GM12891 (cell line): Measurements from ENCODE around the gene PRKRIP1.
"Not testable (repeated sequence)": the region's sequence is repeated elsewhere in the genome, so short reads cannot be mapped to it uniquely, and the experiment has no call there.

Experiments
- DNase-seq: peaks from one replicate; pipeline ENCODE4 v3.0.0; 2011; ENCODE audit warnings: low spot score; ENCODE audit not compliant: insufficient read length
- FAIRE-seq: peaks from 2 replicates; lab custom pipeline; 2011; peaks lifted over from hg19 to GRCh38; lab: Jason Lieb, UNC
- PAX5 ChIP-seq: IDR thresholded peaks from 2 replicates; pipeline ENCODE4 v1.6.1; 2011; ENCODE audit warnings: low read length, moderate library complexity, mild to moderate bottlenecking; ENCODE audit not compliant: insufficient read depth, severe bottlenecking
- POLR2A ChIP-seq: IDR thresholded peaks from 2 replicates; pipeline ENCODE4 v1.6.1; 2011; ENCODE audit warnings: low read depth, low read length, control low read depth
- POLR2AphosphoS5 ChIP-seq: IDR thresholded peaks from 2 replicates; pipeline ENCODE4 v1.6.1; 2011; ENCODE audit warnings: low read depth, low read length, control low read depth
- POU2F2 ChIP-seq: IDR thresholded peaks from 2 replicates; pipeline ENCODE4 v1.6.1; 2011; ENCODE audit warnings: low read depth, mild to moderate bottlenecking, control low read depth, low read length, moderate library complexity
- SPI1 ChIP-seq: IDR thresholded peaks from 2 replicates; pipeline ENCODE4 v1.6.1; 2011; ENCODE audit warnings: low read depth, low read length, control low read depth
- TAF1 ChIP-seq: IDR thresholded peaks from 2 replicates; pipeline ENCODE4 v1.6.1; 2011; ENCODE audit warnings: low read depth, low read length, control low read depth

Gene PRKRIP1

GRCh38 chr7:102468478-102469350, 72.6 kb downstream of the PRKRIP1 start:
- DNase-seq (no peak), FAIRE-seq (no peak)
- TF ChIP-seq POLR2A (no peak), POLR2AphosphoS5 (no peak), POU2F2 (no peak), TAF1 (no peak), PAX5 (no peak), SPI1 (no peak)

GRCh38 chr7:102469351-102469971, 73.3 kb downstream of the PRKRIP1 start:
- no peak for TF ChIP-seq POLR2AphosphoS5
- no peak for TF ChIP-seq PAX5
- no peak for TF ChIP-seq POLR2A
- no peak for TF ChIP-seq POU2F2
- no peak for TF ChIP-seq TAF1
- DNase-seq: no peak
- no peak for FAIRE-seq

- DNase-seq (no peak), FAIRE-seq (no peak)
- TF ChIP-seq POLR2A (no peak; the same call in 1 of the 2 replicates), SPI1 (no peak), POU2F2 (no peak), PAX5 (no peak), POLR2AphosphoS5 (no peak)
These were observed 74.0 kb downstream of the PRKRIP1 start for GRCh38 chr7:102469972-102470825.

GRCh38 chr7:102471791-102472125, 75.6 kb downstream of the PRKRIP1 start:
- TF ChIP-seq POLR2AphosphoS5 (no peak), POU2F2 (peak; percentile 9; the same call in 1 of the 2 replicates), TAF1 (no peak)
- DNase-seq (no peak), FAIRE-seq (no peak)

- no peak for DNase-seq
- TF ChIP-seq POLR2AphosphoS5 (peak; percentile 16; the same call in 1 of the 2 replicates), SPI1 (no peak), POLR2A (0 out of 2 replicates have a peak, but pooled peaks have one; percentile 26), PAX5 (no peak), TAF1 (no peak), POU2F2 (0 out of 2 replicates have a peak, but pooled peaks have one; percentile 0)
These were observed 76.2 kb downstream of the PRKRIP1 start for GRCh38 chr7:102472126-102473041.

GRCh38 chr7:102473271-102473991, 77.3 kb downstream of the PRKRIP1 start:
- TF ChIP-seq POLR2AphosphoS5 (no peak), POU2F2 (no peak), PAX5 (no peak), POLR2A (no peak), TAF1 (no peak), SPI1 (no peak)
- FAIRE-seq (no peak), DNase-seq (no peak)

More at GRCh38 chr7:102472126-102473041, 76.2 kb downstream of the PRKRIP1 start:
- no peak for FAIRE-seq

- DNase-seq: not testable (repeated sequence)
These were observed 78.0 kb downstream of the PRKRIP1 start for GRCh38 chr7:102474116-102474515.

GRCh38 chr7:102474736-102475435, 78.7 kb downstream of the PRKRIP1 start:
- not testable (repeated sequence) for DNase-seq, FAIRE-seq

More at GRCh38 chr7:102474116-102474515, 78.0 kb downstream of the PRKRIP1 start:
- not testable (repeated sequence) for FAIRE-seq
